Neuronal stem cell (in vitro differentiated cells): ENCODE results near the gene DSCAM.

Experiments
- DNase-seq: peaks from one replicate; pipeline ENCODE4 v3.0.0-alpha.2; 2013; ENCODE audit warnings: low spot score
- H2AFZ ChIP-seq: one replicate; pipeline ENCODE4 v1.6.1; 2013; ENCODE audit warnings: mild to moderate bottlenecking, low read length, inconsistent platforms
- H2AK5ac ChIP-seq: 2 replicates; pipeline ENCODE4 v1.6.1; 2013; ENCODE audit warnings: low read depth, mild to moderate bottlenecking, inconsistent platforms, low read length, moderate library complexity, mixed read lengths
- H2BK120ac ChIP-seq: 2 replicates; pipeline ENCODE4 v1.6.1; 2013; ENCODE audit warnings: low read depth, mild to moderate bottlenecking, inconsistent platforms, low read length, moderate library complexity, mixed read lengths
- H2BK12ac ChIP-seq: one replicate; pipeline ENCODE4 v1.6.1; 2013; ENCODE audit warnings: low read length, inconsistent platforms
- H2BK15ac ChIP-seq: 2 replicates; pipeline ENCODE4 v1.6.1; 2013; ENCODE audit warnings: mild to moderate bottlenecking, low read length, inconsistent platforms, mixed read lengths
- H2BK5ac ChIP-seq: one replicate; pipeline ENCODE4 v1.6.1; 2013; ENCODE audit warnings: inconsistent platforms, mild to moderate bottlenecking, low read length, moderate library complexity
- H3K14ac ChIP-seq: one replicate; pipeline ENCODE4 v1.6.1; 2013; ENCODE audit warnings: low read length, inconsistent platforms
- H3K18ac ChIP-seq: 2 replicates; pipeline ENCODE4 v1.6.1; 2013; ENCODE audit warnings: low read length, inconsistent platforms
- H3K23ac ChIP-seq: 2 replicates; pipeline ENCODE4 v1.6.1; 2013; ENCODE audit warnings: low read depth, mild to moderate bottlenecking, mixed read lengths, low read length, inconsistent platforms; ENCODE audit not compliant: poor library complexity
- H3K27ac ChIP-seq: replicated peaks from 3 replicates; pipeline ENCODE4 v1.5.1; 2013; ENCODE audit warnings: low read length, inconsistent platforms
- H3K27me3 ChIP-seq, 3 experiments: 2 replicates each; pipeline ENCODE4 v1.6.1; 2013; ENCODE audit warnings: low read length in 3 of 3, mild to moderate bottlenecking in 2 of 3, inconsistent platforms in 1 of 3, low read depth in 1 of 3, mixed read lengths in 1 of 3, moderate library complexity in 1 of 3; ENCODE audit not compliant: control insufficient read depth in 3 of 3, insufficient read depth in 3 of 3
- H3K36me3 ChIP-seq, 2 donors: replicated peaks in 1 of 2; 2 replicates each; pipeline ENCODE4 v1.6.1; 2013; ENCODE audit warnings: low read length in 2 of 2; ENCODE audit not compliant: control insufficient read depth in 2 of 2, insufficient read depth in 2 of 2
- H3K4ac ChIP-seq: 2 replicates; pipeline ENCODE4 v1.6.1; 2013; ENCODE audit warnings: inconsistent platforms, mild to moderate bottlenecking, low read length, moderate library complexity
- H3K4me1 ChIP-seq, 2 donors: 1 replicate in 1 of 2; 2 replicates in 1 of 2; pipeline ENCODE4 v1.6.1; 2013; ENCODE audit warnings: low read length in 2 of 2, low read depth in 1 of 2; ENCODE audit not compliant: control insufficient read depth in 2 of 2, insufficient read depth in 1 of 2
- H3K4me2 ChIP-seq: one replicate; pipeline ENCODE4 v1.6.1; 2013; ENCODE audit warnings: mild to moderate bottlenecking, low read length, inconsistent platforms; ENCODE audit not compliant: insufficient read depth, poor library complexity, severe bottlenecking
- H3K4me3 ChIP-seq, 2 donors: 2 replicates each; pipeline ENCODE4 v1.5.1; 2013; ENCODE audit warnings: low read length in 2 of 2, mild to moderate bottlenecking in 2 of 2, inconsistent platforms in 1 of 2, moderate library complexity in 1 of 2
- H3K79me1 ChIP-seq: one replicate; pipeline ENCODE4 v1.6.1; 2013; ENCODE audit warnings: low read depth, mild to moderate bottlenecking, inconsistent platforms, low read length, moderate library complexity
- H3K9ac ChIP-seq: one replicate; pipeline ENCODE4 v1.6.1; 2013; ENCODE audit warnings: mild to moderate bottlenecking, low read depth, low read length, inconsistent platforms; ENCODE audit not compliant: poor library complexity
- H3K9me3 ChIP-seq, 2 donors: replicated peaks in 1 of 2; 2 replicates each; pipeline versions ENCODE3 to v1.6.1; 2013; ENCODE audit warnings: low read length in 2 of 2, mild to moderate bottlenecking in 2 of 2, inconsistent platforms in 1 of 2, low read depth in 1 of 2, mixed read lengths in 1 of 2, moderate library complexity in 1 of 2; ENCODE audit not compliant: control insufficient read depth in 2 of 2, insufficient read depth in 1 of 2
- H4K8ac ChIP-seq: one replicate; pipeline ENCODE4 v1.6.1; 2013; ENCODE audit warnings: low read depth, mild to moderate bottlenecking, inconsistent platforms, low read length, moderate library complexity
- H4K91ac ChIP-seq: one replicate; pipeline ENCODE4 v1.6.1; 2013; ENCODE audit warnings: low read length, low read depth, mild to moderate bottlenecking, inconsistent platforms; ENCODE audit not compliant: poor library complexity
- WGBS, 2 donors: extraction: QIAGEN DNeasy Blood & Tissue Kit; methylation state at CpG; one replicate each; pipeline ENCODE4 v1.1.7; 2013; ENCODE audit warnings: missing lambda C conversion rate in 2 of 2, mixed read lengths in 1 of 2; ENCODE audit not compliant: insufficient read length in 2 of 2, insufficient replicate concordance in 1 of 2; ENCODE audit errors: extremely low coverage in 2 of 2; 5-methylcytosine and 5-hydroxymethylcytosine counted together

DSCAM gene

GRCh38 chr21:40158366-40158765 is 688.6 kb downstream of the DSCAM start:
- no peak overlapping the region for H2BK5ac ChIP-seq
- no peak overlapping the region for H3K9ac ChIP-seq
- H3K4me3 ChIP-seq, result no peak overlapping the region
- H3K27ac ChIP-seq, result no peak overlapping the region
- H3K79me1 ChIP-seq, result no peaks in the 10 kb centered on the region
- no peaks in the 10 kb centered on the region for H3K36me3 ChIP-seq
- no peak for DNase-seq
- H3K4me1 ChIP-seq, result peaks cover 4 to 8% of the 10 kb centered on the region in 2 donors
- no peak overlapping the region for H2AK5ac ChIP-seq
- H3K18ac ChIP-seq, result no peak overlapping the region
- H2BK12ac ChIP-seq, result no peak overlapping the region
- no peaks in the 10 kb centered on the region for H3K9me3 ChIP-seq
- H2BK120ac ChIP-seq, result no peak overlapping the region
- H3K23ac ChIP-seq, result no peak overlapping the region
- no peak overlapping the region for H3K4me2 ChIP-seq
- H3K14ac ChIP-seq, result no peak overlapping the region
- no peak overlapping the region for H4K91ac ChIP-seq
- WGBS, 2 donors, result no CpG with 5 or more reads among the region's 3 CpGs
- H2BK15ac ChIP-seq, result no peak overlapping the region
- H3K27me3 ChIP-seq, result no peaks in the 10 kb centered on the region
- H2AFZ ChIP-seq, result no peak overlapping the region
- H4K8ac ChIP-seq, result no peak overlapping the region
- no peak overlapping the region for H3K4ac ChIP-seq

DNA sequence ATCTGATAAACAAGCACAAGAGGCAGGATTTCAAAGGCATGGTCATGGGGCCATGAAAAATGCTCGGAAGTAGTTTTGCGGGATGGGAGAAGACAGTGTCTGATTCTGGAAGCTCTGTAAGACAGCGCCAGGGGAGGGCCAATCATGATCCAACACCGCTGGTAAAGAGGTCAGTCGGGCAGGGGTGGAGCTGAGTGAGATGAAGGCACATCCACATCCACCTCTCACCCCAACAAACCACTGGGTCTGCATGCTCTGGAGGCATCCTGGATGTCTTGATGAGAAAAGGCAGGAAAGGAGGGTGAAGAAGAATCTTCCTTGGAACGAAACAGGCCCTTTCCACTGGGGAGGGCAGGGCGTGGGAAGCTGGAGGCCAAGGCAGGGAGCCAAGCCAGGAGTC is 691.4 kb downstream of the DSCAM start:
- Histone ChIP-seq H3K18ac (no peak overlapping the region), H3K4me2 (no peak overlapping the region), H2BK5ac (no peak overlapping the region), H2AK5ac (peak overlapping the region; percentile 56), H3K36me3 (no peaks in the 10 kb centered on the region), H3K79me1 (no peaks in the 10 kb centered on the region), H3K9ac (no peak overlapping the region), H3K23ac (no peak overlapping the region), H3K14ac (no peak overlapping the region), H3K4me3 (no peak overlapping the region), H3K4ac (no peak overlapping the region), H4K8ac (no peak overlapping the region), H3K27me3 (no peaks in the 10 kb centered on the region), H2BK15ac (no peak overlapping the region), H3K9me3 (no peaks in the 10 kb centered on the region), H3K4me1 (peaks cover 2 to 8% of the 10 kb centered on the region in 2 donors), H4K91ac (no peak overlapping the region), H2AFZ (no peak overlapping the region), H3K27ac (no peak overlapping the region), H2BK12ac (no peak overlapping the region), H2BK120ac (no peak overlapping the region)
- no peak for DNase-seq
- WGBS, 2 donors, result no CpG with 5 or more reads among the region's 7 CpGs

- H3K79me1 ChIP-seq, result no peaks in the 10 kb centered on the region
- no peak overlapping the region for H2BK15ac ChIP-seq
- H4K8ac ChIP-seq, result no peak overlapping the region
- no peak overlapping the region for H3K4me2 ChIP-seq
- H2BK12ac ChIP-seq, result no peak overlapping the region
- H3K18ac ChIP-seq, result no peak overlapping the region
- H4K91ac ChIP-seq, result no peak overlapping the region
- no peak overlapping the region for H2AK5ac ChIP-seq
- H2BK120ac ChIP-seq, result no peak overlapping the region
- H3K9me3 ChIP-seq, result peaks cover 0 to 3% of the 10 kb centered on the region in 2 donors
- no CpG with 5 or more reads among the region's 4 CpGs for WGBS, 2 donors
- no peak overlapping the region for H3K27ac ChIP-seq
- H3K23ac ChIP-seq, result no peak overlapping the region
- H3K9ac ChIP-seq, result no peak overlapping the region
- H3K27me3 ChIP-seq, result no peaks in the 10 kb centered on the region
- H2BK5ac ChIP-seq, result no peak overlapping the region
- H2AFZ ChIP-seq, result no peak overlapping the region
- no peaks in the 10 kb centered on the region for H3K36me3 ChIP-seq
- no peak overlapping the region for H3K14ac ChIP-seq
- no peak for DNase-seq
- no peak overlapping the region for H3K4ac ChIP-seq
- H3K4me3 ChIP-seq, result no peak overlapping the region
- H3K4me1 ChIP-seq, result peaks cover 2 to 8% of the 10 kb centered on the region in 2 donors
These were observed 693.6 kb downstream of the DSCAM start for GRCh38 chr21:40153351-40153750.

- Histone ChIP-seq H3K9me3 (peaks cover 0 to 3% of the 10 kb centered on the region in 2 donors), H3K4ac (no peak overlapping the region), H2AFZ (peak overlapping the region; percentile 72), H3K27ac (no peak overlapping the region), H3K4me3 (no peak overlapping the region), H3K14ac (no peak overlapping the region), H3K79me1 (no peaks in the 10 kb centered on the region), H4K8ac (no peak overlapping the region), H2BK12ac (no peak overlapping the region), H4K91ac (no peak overlapping the region), H3K36me3 (no peaks in the 10 kb centered on the region), H3K23ac (no peak overlapping the region), H3K18ac (no peak overlapping the region), H3K4me1 (peaks cover 2 to 8% of the 10 kb centered on the region in 2 donors), H2BK5ac (no peak overlapping the region), H2BK120ac (no peak overlapping the region), H2BK15ac (no peak overlapping the region), H2AK5ac (no peak overlapping the region), H3K27me3 (no peaks in the 10 kb centered on the region), H3K9ac (no peak overlapping the region), H3K4me2 (no peak overlapping the region)
- DNase-seq, result no peak
- no CpG with 5 or more reads among the region's 5 CpGs for WGBS, 2 donors
These were observed 694.5 kb downstream of the DSCAM start for GRCh38 chr21:40152476-40152875.
